ENCODE data around the gene CCDC93.
A peak's percentile ranks its signal among the peaks of the same experiment; 100 is the strongest.

The CCDC93 gene

DNA sequence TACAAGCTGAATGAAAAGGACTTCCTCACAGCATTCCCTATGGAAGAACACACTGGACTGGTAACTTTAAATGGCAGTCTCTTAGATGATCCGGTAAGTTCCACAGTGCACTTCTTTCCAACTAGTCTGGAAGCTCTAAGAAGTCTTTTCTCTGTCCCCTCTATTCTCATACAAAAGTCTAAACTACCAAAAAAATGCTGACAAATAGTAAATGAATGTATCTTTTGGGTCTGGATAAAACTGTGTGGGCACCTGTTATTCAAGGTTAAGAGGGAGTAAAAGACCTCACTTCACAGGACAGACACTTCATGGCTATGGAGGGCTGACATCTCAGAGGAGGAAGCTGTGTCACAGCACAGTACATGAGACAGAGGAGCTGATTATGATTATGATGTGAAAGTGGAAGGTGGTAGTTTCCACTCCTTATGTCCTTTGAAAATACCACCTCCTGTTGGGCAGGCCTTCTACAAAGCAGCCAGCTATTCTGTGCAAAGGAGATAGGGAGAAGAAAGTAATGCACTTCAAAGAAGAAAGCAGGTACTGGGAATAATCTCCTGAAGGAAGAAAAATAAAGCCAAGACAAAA lies 23.9 kb downstream of the CCDC93 start:
- DNase-seq = no peak

DNA sequence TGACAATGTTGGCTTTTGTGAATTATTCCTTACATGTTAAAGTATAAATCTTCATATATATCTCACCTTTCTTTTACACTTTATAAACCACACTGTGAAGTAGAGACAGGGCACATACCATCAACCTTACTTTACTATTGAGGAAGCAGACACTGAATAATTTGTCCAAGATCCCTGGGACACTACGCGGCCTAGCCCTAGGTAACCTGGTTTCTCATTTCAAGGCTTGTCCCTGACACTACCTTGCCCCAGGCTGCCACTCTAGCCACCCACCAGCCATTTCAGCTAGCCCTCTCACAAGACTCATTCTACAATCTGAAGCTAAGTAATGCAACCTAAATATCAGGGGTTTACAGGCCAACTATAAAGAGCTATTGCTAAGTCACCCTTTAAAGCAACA lies 26.7 kb downstream of the CCDC93 start:
- no peak for DNase-seq

DNA sequence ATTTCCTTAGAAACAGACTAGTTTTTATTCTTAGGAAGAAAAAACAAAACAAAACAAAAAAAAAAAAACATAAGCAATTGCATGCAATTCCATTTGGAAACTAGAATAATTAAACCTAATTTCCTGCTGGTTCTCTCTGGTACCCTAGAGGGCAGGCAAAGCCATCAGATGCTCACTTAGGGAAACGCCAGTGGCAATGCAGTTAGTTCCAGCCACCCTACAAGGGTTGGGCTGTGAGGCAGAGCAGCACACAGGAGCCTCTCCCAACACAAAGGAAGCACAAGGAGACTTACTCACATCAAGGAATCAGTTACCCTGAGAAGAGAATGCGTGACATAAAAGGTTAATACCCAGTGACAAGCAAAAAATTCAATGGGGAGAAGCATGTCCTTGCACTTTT lies 28.8 kb downstream of the CCDC93 start:
- no peak for DNase-seq

DNA sequence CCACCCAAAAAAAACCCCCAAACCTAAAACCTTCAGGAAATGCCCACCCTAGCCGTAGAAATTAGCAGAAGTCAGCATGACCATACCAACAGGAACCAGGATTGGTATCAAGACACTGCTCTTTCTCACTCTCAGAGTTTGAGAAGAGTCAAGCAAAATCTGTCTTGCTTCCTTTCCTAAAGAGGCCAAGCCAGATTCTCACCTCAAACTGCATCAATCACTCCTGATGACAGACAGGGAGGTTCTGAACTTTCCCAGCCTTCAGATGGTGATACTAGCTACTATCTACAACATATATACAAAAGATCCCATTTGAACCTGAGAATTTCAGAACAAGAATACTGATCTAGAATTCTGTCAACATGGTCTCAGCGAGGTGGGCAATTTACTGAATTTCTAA lies 29.7 kb downstream of the CCDC93 start:
- no peak for DNase-seq

DNA sequence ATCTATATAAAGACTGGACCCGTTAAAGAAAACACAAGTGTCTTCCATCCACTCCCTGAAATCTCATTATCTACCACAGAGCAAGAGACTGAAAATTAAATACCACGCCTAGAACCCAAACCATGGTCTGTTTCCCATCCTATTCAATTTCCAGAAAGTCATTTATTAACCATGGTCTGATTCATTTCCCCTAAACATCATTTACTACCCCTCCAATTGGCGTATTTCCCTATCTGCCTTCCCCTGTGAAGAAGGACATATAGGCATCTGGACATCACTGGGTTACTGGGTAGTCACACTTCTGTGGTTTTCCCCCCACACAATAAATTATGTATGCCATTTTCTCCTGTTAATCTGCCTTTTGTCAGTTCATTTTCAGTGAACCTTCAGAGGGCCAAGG lies 30.8 kb downstream of the CCDC93 start:
- DNase-seq = no peak

DNA sequence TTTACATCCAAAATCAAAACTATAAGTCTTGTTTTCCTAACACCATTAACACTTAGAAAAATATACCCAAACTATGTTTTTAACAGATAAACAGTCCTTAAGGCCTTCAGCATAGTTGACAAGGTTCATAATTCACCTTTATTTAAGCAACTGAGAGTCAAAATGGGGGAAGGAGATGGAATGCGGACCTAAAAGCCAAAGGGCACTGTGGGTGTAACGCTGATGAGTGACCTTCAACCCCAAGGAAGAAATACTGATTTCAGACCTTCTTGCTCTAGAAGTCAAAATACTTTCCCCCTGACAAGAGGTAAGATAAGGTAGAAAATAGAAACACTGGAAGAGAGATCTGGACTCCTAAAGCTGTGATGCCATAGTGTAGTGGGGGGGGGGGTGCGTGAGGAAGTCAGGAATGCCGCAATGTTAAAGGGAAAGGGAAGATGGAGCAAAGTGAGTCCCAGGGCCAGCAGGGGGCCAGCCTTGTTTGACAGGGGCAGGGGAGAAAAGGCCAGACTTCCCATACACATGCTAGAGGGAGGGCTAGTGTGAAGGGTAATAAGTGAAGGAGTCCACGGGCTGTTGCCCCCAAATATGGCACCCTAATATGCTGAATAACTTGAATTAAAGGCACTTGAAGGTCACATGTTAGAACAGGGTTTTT lies 31.4 kb downstream of the CCDC93 start:
- DNase-seq = no peak

DNA sequence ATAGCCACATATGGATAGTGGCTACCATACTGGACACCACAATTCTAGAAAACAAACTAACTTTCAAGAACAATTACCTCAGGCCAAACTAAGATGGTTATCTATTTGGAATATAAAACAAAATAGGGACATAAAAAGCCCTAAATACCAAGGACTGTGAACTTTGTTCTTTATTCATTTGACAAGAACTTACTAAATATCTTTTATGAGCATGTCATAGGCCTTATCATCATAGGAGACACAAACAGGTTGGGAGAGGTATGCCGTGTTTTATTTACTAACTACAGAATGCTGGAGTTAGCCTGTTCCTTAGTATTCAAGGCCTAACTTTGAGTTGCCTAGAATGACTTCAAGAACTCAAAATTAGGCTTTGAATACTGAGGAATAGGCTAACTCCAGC lies 32.1 kb downstream of the CCDC93 start:
- DNase-seq = no peak

DNA sequence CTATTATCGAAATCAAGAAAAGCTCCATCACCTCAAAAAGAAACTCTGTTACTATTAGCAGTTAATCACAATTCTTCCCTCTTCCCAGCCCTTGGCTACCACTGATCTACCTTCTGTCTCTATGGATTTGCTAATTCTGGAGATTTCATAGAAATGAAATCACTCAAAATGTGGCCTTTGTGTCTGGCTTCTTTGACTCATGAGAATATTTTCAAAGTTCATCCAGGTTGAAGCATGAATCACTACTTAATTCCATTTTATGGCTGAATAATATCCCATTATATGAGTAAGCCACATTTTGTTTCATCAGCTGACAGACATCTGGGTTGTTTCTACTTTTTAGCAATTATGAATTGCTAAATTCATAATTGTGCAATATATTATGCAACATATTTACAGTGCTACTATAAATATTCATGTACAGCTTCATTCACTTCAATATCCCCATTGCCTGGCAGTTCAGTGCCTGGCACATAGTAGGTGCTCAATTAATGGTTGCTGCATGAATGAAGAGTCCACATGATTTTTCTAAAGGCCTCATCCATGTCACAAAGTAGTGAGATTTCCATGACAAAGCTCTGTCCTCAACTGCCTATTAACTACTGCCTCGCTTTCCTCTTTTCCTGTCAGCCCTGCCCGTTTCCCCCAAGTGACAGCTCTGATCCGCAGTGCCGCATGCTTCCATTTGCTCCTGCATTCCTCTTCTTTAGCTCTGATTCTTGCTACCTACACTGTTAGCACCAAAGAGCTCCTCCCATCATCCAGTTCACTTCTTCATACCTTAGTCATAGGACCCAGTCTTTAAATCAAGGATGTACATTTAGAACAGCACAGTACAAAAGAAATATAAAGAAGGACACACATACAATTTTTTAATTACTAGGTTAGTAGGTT lies 32.8 kb downstream of the CCDC93 start:
- DNase-seq = no peak

DNA sequence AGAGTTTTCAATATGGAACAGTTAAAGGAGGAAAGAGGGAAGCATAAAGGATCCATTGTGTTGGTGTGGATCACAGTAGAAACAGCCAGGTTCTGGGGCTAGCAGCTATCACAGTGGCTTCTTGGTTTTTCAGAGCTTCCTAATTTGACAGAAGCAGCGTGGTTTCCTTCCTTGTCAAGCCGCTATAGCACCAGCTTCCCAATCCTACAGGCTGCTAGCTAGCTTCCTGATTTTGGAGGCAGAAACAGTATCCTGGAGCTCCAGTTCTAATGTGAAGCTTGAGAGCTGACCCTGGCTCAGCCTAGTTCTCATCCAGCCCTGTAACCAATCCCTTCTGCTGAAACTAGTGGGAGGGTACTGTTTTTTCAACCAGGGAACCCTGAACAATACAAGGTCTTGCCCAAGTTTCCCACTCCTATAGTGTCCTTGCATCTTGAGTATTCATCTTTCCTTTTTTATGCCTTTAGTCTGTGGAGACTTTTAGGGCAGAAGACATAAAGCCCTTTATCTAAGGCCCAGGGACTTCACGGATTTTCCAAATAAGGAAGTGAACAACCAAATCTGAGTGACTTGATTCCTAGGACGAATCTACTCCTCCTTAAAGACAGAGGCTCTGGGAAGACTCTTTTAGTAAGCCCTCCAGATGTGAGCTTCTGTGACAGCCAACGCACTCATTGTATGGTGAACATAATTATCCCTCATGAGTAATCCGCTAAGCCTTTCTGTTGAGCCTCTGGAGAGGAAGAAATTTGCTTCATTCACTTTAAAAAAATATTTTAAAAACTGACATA lies 33.8 kb downstream of the CCDC93 start:
- no peak for DNase-seq

DNA sequence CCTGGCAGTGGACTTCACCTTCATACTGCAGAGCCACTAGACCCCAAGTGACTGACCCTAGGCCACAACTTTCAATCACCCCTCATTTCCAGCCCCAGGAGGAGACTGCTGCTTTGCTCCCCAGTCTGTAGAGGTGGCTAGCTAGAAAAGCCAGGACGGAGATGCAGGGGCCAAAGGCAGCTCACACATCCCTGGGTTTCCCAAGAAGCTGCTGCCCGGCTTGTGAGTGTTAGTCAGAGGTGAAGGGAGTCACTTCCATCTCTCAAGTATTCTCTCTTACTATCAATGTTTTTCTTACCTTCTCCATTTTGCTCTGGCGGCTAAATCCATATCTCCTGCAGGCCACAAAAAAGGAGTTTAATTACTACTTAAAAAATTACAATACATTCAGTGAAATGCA lies 36.2 kb downstream of the CCDC93 start:
- DNase-seq = no peak

DNA sequence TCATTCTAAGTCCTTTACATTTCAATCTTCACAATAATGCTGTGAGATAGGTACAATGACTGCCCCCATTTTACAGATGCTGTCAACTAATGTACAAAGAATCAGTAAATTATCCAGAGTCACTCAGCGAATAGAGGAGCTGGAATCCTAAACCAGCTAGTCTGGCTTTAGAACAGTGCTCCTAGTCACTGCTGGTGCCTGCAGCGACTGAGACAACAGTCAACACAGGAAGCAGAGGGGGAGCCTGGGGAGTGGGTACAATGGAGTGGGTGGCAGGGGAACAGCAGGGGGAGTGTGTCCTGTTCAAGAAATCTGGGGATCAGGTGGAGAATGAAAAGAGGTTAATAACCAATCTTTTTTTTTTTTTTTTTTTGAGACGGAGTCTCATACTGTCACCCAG lies 37.3 kb downstream of the CCDC93 start:
- no peak for DNase-seq

DNA sequence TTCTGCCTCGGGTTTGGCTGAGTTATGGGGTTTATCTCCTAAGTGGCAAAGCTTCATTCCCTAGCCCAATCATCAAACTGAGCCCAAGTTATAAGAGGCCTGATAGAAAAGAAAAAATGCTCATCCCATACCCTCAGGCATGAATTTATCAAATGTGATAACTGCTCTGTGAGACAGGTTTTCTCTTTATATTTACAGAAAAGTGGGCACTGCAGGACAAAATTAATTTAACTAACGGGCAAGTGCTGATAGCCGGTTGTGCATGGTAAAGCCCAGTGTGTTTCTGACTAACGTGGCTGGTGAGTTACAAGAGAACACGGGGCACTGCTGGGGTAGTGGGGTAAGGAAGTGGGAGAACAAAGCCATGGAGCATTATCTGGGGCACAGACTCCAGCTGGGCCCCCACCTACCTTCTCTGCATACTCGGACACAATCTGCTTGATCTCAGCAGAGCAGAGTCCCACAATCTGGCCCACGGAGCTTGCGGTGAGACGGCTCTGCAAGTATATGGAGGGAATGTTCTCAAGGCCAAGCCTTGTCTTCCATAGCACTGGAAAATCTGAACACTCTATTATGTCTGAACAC lies 40.3 kb downstream of the CCDC93 start:
- DNase-seq = no peak

DNA sequence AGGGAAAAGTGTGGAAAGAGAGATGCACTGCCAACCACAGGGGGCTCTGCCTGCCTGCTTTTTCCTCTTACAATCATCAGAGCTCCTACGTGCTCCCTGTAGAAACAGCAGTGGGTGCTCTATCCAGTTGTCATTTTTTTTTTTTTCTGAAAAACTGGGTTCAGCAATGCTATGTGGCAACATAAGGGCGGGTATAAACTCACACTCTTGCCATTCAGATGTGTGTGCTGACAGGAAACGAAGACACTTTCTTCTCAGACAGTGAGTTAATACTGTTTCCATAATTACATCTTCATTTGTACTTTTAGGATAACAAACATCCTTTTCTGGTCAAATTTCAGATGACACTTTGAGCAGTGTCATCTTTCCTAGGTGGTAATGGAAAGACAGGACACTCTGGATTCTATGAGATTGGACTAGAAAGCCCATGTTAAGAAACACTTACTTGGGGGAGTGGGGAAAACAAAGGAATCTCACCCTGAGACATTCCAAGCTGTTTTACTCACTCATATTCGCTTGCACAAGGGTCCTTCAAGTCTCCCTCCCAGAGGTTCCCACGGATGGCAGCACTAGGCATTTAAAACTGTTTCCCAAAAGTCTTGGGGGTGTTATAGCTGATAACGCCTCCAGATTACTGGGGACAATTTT lies 41.3 kb downstream of the CCDC93 start:
- no peak for DNase-seq

DNA sequence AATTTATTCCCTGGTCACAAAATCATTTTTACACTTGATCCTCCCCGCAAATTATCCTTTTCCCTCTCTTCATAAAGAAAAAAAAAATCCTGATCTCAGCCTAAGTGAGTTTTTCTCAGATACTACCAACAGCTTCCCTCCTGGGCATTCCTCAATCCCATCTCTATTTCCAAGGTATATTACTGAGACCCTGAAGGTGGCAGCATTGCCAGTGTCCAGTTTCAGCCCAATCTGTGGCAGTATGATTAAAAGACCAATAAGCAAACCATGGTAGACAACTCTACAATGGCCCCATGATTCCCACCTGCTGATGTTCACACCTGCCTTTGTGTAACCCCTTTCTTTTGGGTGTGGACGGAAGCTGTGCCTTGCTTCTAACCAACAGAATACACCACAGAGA lies 45.1 kb downstream of the CCDC93 start:
- no peak for DNase-seq

DNA sequence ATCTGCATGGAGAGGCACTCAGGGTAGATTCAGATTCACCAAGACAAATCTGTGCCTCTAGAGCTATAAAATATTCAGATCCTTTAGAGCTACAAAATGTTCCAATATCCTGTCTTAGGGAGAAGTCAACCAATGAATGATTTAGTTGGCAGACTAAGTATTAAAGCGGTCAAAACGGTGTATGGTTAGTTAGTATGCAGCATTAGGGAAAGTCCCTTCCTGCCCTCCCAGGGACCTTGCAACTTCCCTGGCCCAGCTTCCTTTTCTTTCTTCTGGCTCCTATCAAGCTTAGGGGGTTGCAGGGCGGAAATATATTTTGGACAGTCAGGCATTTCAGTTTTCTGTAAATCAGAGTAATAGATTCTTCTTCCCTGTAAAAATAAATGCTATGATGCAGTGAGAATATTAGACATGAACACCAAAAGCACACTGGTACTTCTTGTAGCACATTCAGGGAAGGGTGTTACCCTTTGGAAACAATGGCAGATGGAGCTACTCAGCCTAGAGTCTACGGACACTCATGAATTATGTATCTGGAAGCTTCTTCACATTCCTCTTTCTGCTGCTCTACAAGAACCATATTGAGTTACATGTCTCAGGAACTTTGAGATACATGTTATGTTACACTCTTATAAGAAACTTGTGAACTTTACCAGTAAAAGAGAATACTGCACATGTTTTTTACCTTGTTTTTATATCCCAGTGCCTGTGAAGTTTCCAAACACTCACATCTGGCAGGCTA lies 45.7 kb downstream of the CCDC93 start:
- no peak for DNase-seq

DNA sequence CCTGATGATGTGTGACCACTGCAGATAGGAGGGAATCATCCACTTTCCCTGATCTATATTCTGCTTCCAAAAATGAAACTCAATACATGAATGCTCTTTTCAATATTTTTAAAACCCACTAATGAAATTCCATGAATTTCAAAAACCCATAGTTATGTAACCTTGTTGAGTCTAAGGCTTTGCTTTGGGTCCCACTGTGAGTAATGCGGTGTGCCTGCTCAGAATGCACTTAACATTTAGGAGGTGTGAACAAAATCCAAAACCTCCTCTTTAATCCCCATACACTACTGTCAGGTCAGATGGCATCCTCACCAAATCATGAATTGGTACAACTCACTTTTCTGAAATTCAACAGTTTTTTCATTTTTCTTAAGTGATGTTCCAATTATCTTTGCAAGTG lies 50.4 kb downstream of the CCDC93 start:
- DNase-seq = no peak

DNA sequence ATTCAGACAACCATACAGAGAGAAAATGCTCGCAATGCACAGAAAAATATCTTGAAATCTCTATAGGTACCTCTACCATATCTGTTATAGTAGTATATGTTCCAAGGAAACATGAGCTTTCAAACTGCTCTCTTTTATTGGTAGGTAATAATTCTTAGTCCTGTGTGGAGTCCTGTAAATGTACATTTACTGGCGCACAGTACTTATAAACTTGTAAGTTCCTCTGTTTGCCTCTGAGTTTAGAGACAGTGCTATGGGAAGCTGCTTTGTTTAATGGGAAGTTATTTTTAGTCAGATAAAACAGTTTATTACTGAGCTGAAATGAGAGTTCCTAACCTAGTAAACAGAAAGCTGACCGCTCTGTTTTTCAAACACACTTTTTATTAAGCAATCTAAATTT lies 52.7 kb downstream of the CCDC93 start:
- no peak for DNase-seq

DNA sequence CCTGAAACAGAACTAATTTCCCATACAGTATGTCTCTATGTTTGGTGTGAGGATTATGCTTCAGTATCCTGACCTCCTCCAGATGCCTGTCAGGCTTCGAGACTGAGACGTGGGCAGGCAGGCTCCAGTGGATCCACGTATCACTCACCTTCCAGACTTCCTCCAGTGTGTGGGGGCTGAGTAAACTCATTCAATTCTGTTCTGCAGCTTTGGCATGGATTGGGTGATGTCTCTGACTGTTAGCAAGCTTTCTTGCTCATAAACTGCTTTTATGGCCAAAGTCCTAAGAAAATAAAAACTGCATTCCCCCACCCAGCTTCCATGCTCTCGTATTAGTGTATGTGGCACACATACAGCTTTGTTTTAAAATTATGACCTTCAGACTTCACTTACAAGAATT lies 53.6 kb downstream of the CCDC93 start:
- peak in 1 of 58 donors; percentile 23 for DNase-seq

DNA sequence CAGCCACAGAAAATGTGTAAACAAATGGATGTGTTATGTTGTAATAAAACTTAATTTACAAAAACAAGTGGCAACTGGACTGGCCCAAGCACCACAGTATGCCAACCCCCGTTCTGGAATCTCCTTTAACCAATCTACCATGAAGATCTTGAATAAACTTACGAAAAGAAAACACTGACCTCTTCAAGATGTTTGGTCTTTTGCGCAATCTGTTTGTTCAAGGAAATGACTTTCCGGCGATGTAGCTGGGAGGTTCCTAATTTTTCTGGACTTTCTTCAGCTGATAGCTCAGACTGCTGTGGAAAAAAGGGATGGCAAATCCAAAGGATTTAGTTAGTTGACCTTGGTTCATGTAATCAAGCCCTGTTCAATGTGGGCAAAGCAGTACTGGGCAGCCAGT lies 55.7 kb downstream of the CCDC93 start:
- DNase-seq = no peak

DNA sequence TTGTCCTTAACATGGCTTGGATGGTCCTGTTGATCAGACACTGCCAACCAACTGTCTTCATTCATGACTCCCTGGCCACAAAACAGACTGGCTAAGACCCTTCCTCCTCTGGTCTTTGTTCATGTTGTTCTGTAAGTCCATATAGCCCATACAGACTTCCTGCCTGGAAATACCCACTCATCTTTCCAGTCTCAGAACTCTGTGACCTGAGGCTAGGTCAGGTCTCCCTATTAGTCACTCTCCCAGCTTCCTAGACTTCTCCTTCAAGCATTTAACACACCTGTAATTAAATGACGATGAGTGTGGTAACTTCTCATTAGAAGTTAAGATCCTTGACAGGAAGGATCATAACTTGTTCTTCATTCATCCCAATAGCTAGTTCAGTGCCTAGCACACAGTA lies 56.3 kb downstream of the CCDC93 start:
- DNase-seq = no peak

Data from anterior cingulate cortex (tissue), 58 donors.